WTC11 (cell line): ENCODE results near the gene PDE6G. TPM values are rescaled to one million over a fixed set of nuclear protein-coding genes. Genes with fewer than 3 reads are reported as not detected.

ENCODE experiments used
- ATAC-seq: fragments of 200-7000 bp; cut with Tn5 transposase; 2 replicates; pipeline ENCODE4 v1.10.0; 2021; ENCODE audit warnings: mild to moderate bottlenecking, moderate library complexity
- CTCF ChIA-PET: fragments of 300-600 bp; sonication (Branson Sonifier 250); formaldehyde crosslinking; loops from one replicate; lab custom pipeline; 2021; ENCODE audit warnings: antibody characterized with exemption; lab: Charles Lee
- POLR2A ChIA-PET: fragments of 350-600 bp; sonication (Branson Sonifier 250); formaldehyde crosslinking; loops from one replicate; lab custom pipeline; 2021; ENCODE audit warnings: antibody characterized with exemption; lab: Charles Lee
- DNase-seq: peaks from one replicate; pipeline ENCODE4 v3.0.0; 2021; ENCODE audit warnings: low spot score
- H3K27ac Mint-ChIP-seq: 2 replicates; pipeline ENCODE4 v1.8.0; 2021; ENCODE audit warnings: mixed read lengths
- H3K27me3 Mint-ChIP-seq: 2 replicates; pipeline ENCODE4 v1.8.0; 2021; ENCODE audit warnings: low read depth, mild to moderate bottlenecking, moderate library complexity, mixed read lengths
- H3K36me3 Mint-ChIP-seq: 2 replicates; pipeline ENCODE4 v1.8.0; 2021; ENCODE audit warnings: mixed read lengths
- H3K4me1 Mint-ChIP-seq: 2 replicates; pipeline ENCODE4 v1.8.0; 2022; ENCODE audit warnings: mixed read lengths
- H3K4me3 Mint-ChIP-seq: 2 replicates; pipeline ENCODE4 v1.8.0; 2021; ENCODE audit warnings: mild to moderate bottlenecking, moderate library complexity, mixed read lengths
- H3K9me3 Mint-ChIP-seq: 2 replicates; pipeline ENCODE4 v1.8.0; 2021; ENCODE audit warnings: mixed read lengths
- E2F4 ChIP-seq: sonication (generic); formaldehyde crosslinking; IDR thresholded peaks from 2 replicates; pipeline ENCODE4 v1.8.1; 2022; ENCODE audit warnings: low read depth, mild to moderate bottlenecking, moderate library complexity, missing genetic modification reagents, borderline replicate concordance
- E2F5 ChIP-seq: sonication (generic); formaldehyde crosslinking; IDR thresholded peaks from 2 replicates; pipeline ENCODE4 v1.8.1; 2022; ENCODE audit warnings: mild to moderate bottlenecking, moderate library complexity, missing genetic modification reagents
- FOXP1 ChIP-seq: sonication (generic); formaldehyde crosslinking; IDR thresholded peaks from 2 replicates; pipeline ENCODE4 v1.8.0; 2022; ENCODE audit warnings: missing genetic modification reagents, mild to moderate bottlenecking, moderate library complexity, borderline replicate concordance
- GABPB1 ChIP-seq: sonication (generic); formaldehyde crosslinking; IDR thresholded peaks from 2 replicates; pipeline ENCODE4 v1.8.1; 2023; ENCODE audit warnings: mild to moderate bottlenecking, missing genetic modification reagents
- IRF1 ChIP-seq: sonication (generic); formaldehyde crosslinking; IDR thresholded peaks from 2 replicates; pipeline ENCODE4 v1.8.0; 2023; ENCODE audit warnings: missing genetic modification reagents
- KAT7 ChIP-seq: sonication (generic); formaldehyde crosslinking; IDR thresholded peaks from 2 replicates; pipeline ENCODE4 v1.8.1; 2023; ENCODE audit warnings: missing genetic modification reagents, mild to moderate bottlenecking, borderline replicate concordance
- MAX ChIP-seq: sonication (generic); formaldehyde crosslinking; IDR thresholded peaks from 2 replicates; pipeline ENCODE4 v1.8.0; 2022; ENCODE audit warnings: mild to moderate bottlenecking, missing genetic modification reagents
- NR1H2 ChIP-seq: sonication (generic); formaldehyde crosslinking; IDR thresholded peaks from 2 replicates; pipeline ENCODE4 v1.9.0; 2021; ENCODE audit warnings: mild to moderate bottlenecking, moderate library complexity, missing genetic modification reagents
- TEAD4 ChIP-seq: sonication (generic); formaldehyde crosslinking; IDR thresholded peaks from 2 replicates; pipeline ENCODE4 v1.8.0; 2022; ENCODE audit warnings: mild to moderate bottlenecking, missing genetic modification reagents
- TP53 ChIP-seq: sonication (generic); formaldehyde crosslinking; IDR thresholded peaks from 2 replicates; pipeline ENCODE4 v1.8.1; 2023; ENCODE audit warnings: mild to moderate bottlenecking, missing genetic modification reagents
- USF1 ChIP-seq: sonication (generic); formaldehyde crosslinking; IDR thresholded peaks from 2 replicates; pipeline ENCODE4 v1.8.0; 2022; ENCODE audit warnings: mild to moderate bottlenecking, missing genetic modification reagents
- ZBTB43 ChIP-seq: sonication (generic); formaldehyde crosslinking; IDR thresholded peaks from 2 replicates; pipeline ENCODE4 v1.8.1; 2023; ENCODE audit warnings: mild to moderate bottlenecking, missing genetic modification reagents
- ZNF138 ChIP-seq: sonication (generic); formaldehyde crosslinking; conservative IDR thresholded peaks from 2 replicates; pipeline ENCODE4 v1.8.1; 2022; ENCODE audit warnings: mild to moderate bottlenecking, moderate library complexity, missing genetic modification reagents
- ZNF263 ChIP-seq: sonication (generic); formaldehyde crosslinking; IDR thresholded peaks from 2 replicates; pipeline ENCODE4 v1.8.1; 2022; ENCODE audit warnings: low read depth, mild to moderate bottlenecking, moderate library complexity, missing genetic modification reagents
- total RNA-seq: library from RNA; stranded (reverse); gene quantifications from 3 replicates; pipeline ENCODE4 v1.2.3, GENCODE V29; 2021

PDE6G gene
- total RNA-seq, 1 experiment from 2014 or later: 4.4 TPM

- Mint-ChIP-seq H3K27me3 (no peaks in the 10 kb centered on the region), H3K4me3 (peak overlapping the region; percentile 96), H3K36me3 (peaks cover 30% of the 10 kb centered on the region), H3K27ac (peak overlapping the region; percentile 96), H3K4me1 (peaks cover 21% of the 10 kb centered on the region), H3K9me3 (no peaks in the 10 kb centered on the region)
- POLR2A ChIA-PET: interaction anchor here (0.7 to 1.0 kb wide), 3 partner anchors 18 to 145 kb away, joined by 3 to 6 read pairs (median 4); partner anchors contain the start of genes ARL16 and HGS
- no peak for DNase-seq
- CTCF ChIA-PET: interaction anchor here (1.0 to 1.3 kb wide), 2 partner anchors 10 to 28 kb away, joined by 3 to 5 read pairs; no protein-coding TSS in a partner anchor
- TF ChIP-seq E2F4 (CRISPR knock-in tag): no peak
- TF ChIP-seq ZNF263 (CRISPR knock-in tag): no peak
- no peak for TF ChIP-seq NR1H2 (CRISPR knock-in tag)
- TF ChIP-seq TP53: no peak
- no peak for TF ChIP-seq ZBTB43 (CRISPR knock-in tag)
- 0 out of 2 replicates have a peak, but pooled peaks have one; percentile 9 for TF ChIP-seq KAT7 (CRISPR knock-in tag)
- peak; percentile 30; the same call in 1 of the 2 replicates for ATAC-seq
These were observed 9.7 kb upstream of the PDE6G start for GRCh38 chr17:81666092-81666341.

GRCh38 chr17:81665205-81666091, 9.1 kb upstream of the PDE6G start:
- POLR2A ChIA-PET: interaction anchor here (0.7 to 0.9 kb wide), 2 partner anchors 18 to 145 kb away, joined by 3 to 4 read pairs; partner anchors contain the start of genes ARL16 and HGS
- peak overlapping the region; percentile 96 for H3K4me3 Mint-ChIP-seq
- peaks cover 21% of the 10 kb centered on the region for H3K4me1 Mint-ChIP-seq
- DNase-seq: no peak
- no peaks in the 10 kb centered on the region for H3K27me3 Mint-ChIP-seq
- no peaks in the 10 kb centered on the region for H3K9me3 Mint-ChIP-seq
- peak overlapping the region; percentile 96 for H3K27ac Mint-ChIP-seq
- peaks cover 30% of the 10 kb centered on the region for H3K36me3 Mint-ChIP-seq
- ATAC-seq: peak; percentile 8
- TF ChIP-seq TEAD4 (CRISPR knock-in tag) (peak; percentile 65; the same call in 1 of the 2 replicates), IRF1 (CRISPR knock-in tag) (peak; percentile 45; the same call in 1 of the 2 replicates), MAX (CRISPR knock-in tag) (peak; percentile 92), E2F4 (CRISPR knock-in tag) (no peak), USF1 (CRISPR knock-in tag) (0 out of 2 replicates have a peak, but pooled peaks have one; percentile 15), E2F5 (CRISPR knock-in tag) (no peak), FOXP1 (CRISPR knock-in tag) (peak; percentile 52; the same call in 1 of the 2 replicates), ZNF138 (CRISPR knock-in tag) (no peak), GABPB1 (0 out of 2 replicates have a peak, but pooled peaks have one; percentile 16)
- CTCF ChIA-PET: no interaction called here
